Calu3 (cell line): Measurements from ENCODE around the gene TANGO6. TPM values are rescaled to one million over a fixed set of nuclear protein-coding genes. Genes with fewer than 3 reads are reported as not detected.

ENCODE experiments used
- BruUV-seq: library from RNA; stranded (reverse); fragments of 400-500 nt; replicated peaks from 2 replicates; lab custom pipeline; 2021; lab: Mats Ljungman, UMichigan
- CTCF ChIA-PET: fragments of 300-600 bp; sonication (Branson Sonifier 250); formaldehyde crosslinking; loops from one replicate; lab custom pipeline; 2022; ENCODE audit warnings: antibody characterized with exemption; lab: Charles Lee
- DNase-seq: peaks from one replicate; pipeline ENCODE4 v3.0.0; 2022
- H3K27ac Mint-ChIP-seq: one replicate; pipeline ENCODE4 v1.8.0; 2022; ENCODE audit warnings: mixed read lengths; ENCODE audit not compliant: unreplicated experiment
- H3K27me3 Mint-ChIP-seq: one replicate; pipeline ENCODE4 v1.8.0; 2022; ENCODE audit warnings: mixed read lengths; ENCODE audit not compliant: unreplicated experiment
- H3K36me3 Mint-ChIP-seq: one replicate; pipeline ENCODE4 v1.8.0; 2022; ENCODE audit warnings: mild to moderate bottlenecking, moderate library complexity, mixed read lengths; ENCODE audit not compliant: insufficient read depth, unreplicated experiment
- H3K4me1 Mint-ChIP-seq: one replicate; pipeline ENCODE4 v1.8.0; 2022; ENCODE audit warnings: mild to moderate bottlenecking, low read depth, mixed read lengths; ENCODE audit not compliant: unreplicated experiment
- H3K4me3 Mint-ChIP-seq: one replicate; pipeline ENCODE4 v1.8.0; 2022; ENCODE audit warnings: mild to moderate bottlenecking, low read depth, moderate library complexity, mixed read lengths; ENCODE audit not compliant: unreplicated experiment
- H3K9me3 Mint-ChIP-seq: one replicate; pipeline ENCODE4 v1.8.0; 2022; ENCODE audit warnings: low read depth, mixed read lengths; ENCODE audit not compliant: unreplicated experiment
- intact Hi-C: fragments of 100-400 bp; cut with micrococcal nuclease; formaldehyde crosslinking; loops from one replicate; pipeline ENCODE4 v1.10.0; 2022; ENCODE audit not compliant: unreplicated experiment
- total RNA-seq: library from RNA; stranded (reverse); gene quantifications from 2 replicates; pipeline ENCODE4 v1.2.3, GENCODE V29; 2022
- TF ChIP-seq, protein P1 (sequence below): fragments of 200-600 bp; IDR thresholded peaks from one replicate; pipeline ENCODE4 v1.8.0; 2022; ENCODE audit warnings: antibody characterized with exemption; ENCODE audit not compliant: unreplicated experiment

TANGO6 gene
- total RNA-seq, 1 experiment from 2014 or later = 18.0 TPM

DNA sequence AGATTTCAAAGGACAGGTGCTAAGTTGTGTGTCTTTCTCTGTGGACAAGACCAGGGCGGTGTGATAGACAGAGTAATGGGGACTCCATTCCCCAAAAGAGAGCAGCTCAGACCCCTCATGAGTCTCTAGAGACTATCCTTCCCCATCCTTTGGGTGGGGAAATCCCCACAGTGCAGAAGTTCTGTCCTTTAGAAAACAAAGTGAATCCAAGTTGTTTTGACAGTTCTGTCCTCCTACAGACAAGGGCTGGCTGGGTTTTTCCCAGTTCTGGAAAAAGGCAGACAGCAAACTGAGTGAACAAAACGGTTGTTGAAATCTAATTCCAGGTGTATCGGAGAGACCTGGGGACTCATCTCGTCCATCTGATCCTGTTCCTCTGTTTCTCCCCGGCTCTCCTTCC is 251.2 kb downstream of the TANGO6 start:
- Mint-ChIP-seq H3K27ac (no peak overlapping the region), H3K36me3 (no peaks in the 10 kb centered on the region), H3K9me3 (no peaks in the 10 kb centered on the region), H3K4me3 (no peak overlapping the region), H3K27me3 (no peaks in the 10 kb centered on the region), H3K4me1 (peaks cover 2% of the 10 kb centered on the region)
- CTCF ChIA-PET = no interaction called here
- no TSS peak for BruUV-seq
- DNase-seq = no peak
- intact Hi-C loops = no loop called here
- TF ChIP-seq, protein P1, sequence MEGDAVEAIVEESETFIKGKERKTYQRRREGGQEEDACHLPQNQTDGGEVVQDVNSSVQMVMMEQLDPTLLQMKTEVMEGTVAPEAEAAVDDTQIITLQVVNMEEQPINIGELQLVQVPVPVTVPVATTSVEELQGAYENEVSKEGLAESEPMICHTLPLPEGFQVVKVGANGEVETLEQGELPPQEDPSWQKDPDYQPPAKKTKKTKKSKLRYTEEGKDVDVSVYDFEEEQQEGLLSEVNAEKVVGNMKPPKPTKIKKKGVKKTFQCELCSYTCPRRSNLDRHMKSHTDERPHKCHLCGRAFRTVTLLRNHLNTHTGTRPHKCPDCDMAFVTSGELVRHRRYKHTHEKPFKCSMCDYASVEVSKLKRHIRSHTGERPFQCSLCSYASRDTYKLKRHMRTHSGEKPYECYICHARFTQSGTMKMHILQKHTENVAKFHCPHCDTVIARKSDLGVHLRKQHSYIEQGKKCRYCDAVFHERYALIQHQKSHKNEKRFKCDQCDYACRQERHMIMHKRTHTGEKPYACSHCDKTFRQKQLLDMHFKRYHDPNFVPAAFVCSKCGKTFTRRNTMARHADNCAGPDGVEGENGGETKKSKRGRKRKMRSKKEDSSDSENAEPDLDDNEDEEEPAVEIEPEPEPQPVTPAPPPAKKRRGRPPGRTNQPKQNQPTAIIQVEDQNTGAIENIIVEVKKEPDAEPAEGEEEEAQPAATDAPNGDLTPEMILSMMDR = no peak

DNA sequence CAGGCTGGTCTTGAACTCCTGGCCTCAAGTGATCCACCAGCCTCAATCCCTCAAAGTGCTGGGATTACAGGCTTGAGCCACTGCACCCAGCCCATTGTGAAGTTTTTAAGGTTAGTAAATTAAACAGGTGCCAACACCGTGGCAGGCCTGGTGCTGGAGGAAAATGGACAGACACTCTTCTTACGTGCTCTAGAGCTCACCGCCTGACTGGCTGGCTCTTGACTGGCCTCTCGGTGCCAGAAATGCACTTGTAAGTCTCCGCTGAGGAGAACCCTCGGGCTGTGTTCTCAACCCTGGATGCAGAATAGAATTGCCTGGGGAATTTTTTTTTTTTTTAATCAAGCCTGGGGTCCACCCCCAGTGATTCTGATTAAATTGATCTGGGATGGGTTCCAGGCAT is 251.9 kb downstream of the TANGO6 start:
- no peaks in the 10 kb centered on the region for H3K36me3 Mint-ChIP-seq
- BruUV-seq = no TSS peak
- no peak overlapping the region for H3K27ac Mint-ChIP-seq
- intact Hi-C loops = no loop called here
- peaks cover under 1% of the 10 kb centered on the region for H3K27me3 Mint-ChIP-seq
- CTCF ChIA-PET = interaction anchor here (0.7 kb wide), 1 partner anchor 200 kb away, joined by 3 read pairs; no protein-coding TSS in a partner anchor
- TF ChIP-seq, protein P1 = no peak
- DNase-seq = no peak
- H3K4me3 Mint-ChIP-seq = no peak overlapping the region
- no peaks in the 10 kb centered on the region for H3K9me3 Mint-ChIP-seq
- no peaks in the 10 kb centered on the region for H3K4me1 Mint-ChIP-seq

DNA sequence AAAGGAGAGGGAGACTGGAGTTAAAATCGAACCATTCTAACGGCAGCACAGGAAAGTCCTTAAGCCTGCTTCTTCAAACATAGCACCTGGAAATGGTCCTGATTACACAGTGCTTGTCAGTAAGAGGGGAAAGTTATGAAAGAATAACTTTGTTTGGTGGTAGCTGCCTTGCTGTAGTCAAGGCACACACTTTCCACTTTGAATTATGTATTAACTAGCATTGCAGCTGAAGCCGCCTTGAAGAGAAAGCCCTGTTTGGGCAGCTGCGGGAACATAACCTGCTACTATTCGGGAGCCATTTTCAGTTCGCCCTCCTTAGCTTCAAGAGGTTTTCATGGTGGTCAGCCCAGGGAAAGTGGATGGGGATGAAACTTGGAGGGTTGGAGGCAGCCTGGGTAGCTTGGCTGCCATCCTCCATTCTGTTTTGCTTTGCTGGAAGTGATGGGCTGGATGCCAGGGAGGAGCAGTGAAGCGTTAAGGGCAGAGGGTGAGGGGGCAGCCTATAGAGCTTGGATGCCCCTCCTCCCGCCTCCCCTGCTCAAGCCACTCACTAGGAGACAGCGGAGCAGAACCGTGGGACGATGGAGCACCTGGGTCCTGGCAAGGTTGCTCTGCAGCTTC is 256.9 kb downstream of the TANGO6 start:
- BruUV-seq = no TSS peak
- peaks cover 8% of the 10 kb centered on the region for H3K27me3 Mint-ChIP-seq
- DNase-seq = no peak
- no peak overlapping the region for H3K27ac Mint-ChIP-seq
- H3K4me3 Mint-ChIP-seq = no peak overlapping the region
- no peaks in the 10 kb centered on the region for H3K9me3 Mint-ChIP-seq
- no peaks in the 10 kb centered on the region for H3K36me3 Mint-ChIP-seq
- H3K4me1 Mint-ChIP-seq = peaks cover 15% of the 10 kb centered on the region
- CTCF ChIA-PET = no interaction called here
- intact Hi-C loops = loop anchor here (2.0 kb wide), 1 partner anchor 191 kb away; no protein-coding TSS in a partner anchor
- TF ChIP-seq, protein P1 = no peak

DNA sequence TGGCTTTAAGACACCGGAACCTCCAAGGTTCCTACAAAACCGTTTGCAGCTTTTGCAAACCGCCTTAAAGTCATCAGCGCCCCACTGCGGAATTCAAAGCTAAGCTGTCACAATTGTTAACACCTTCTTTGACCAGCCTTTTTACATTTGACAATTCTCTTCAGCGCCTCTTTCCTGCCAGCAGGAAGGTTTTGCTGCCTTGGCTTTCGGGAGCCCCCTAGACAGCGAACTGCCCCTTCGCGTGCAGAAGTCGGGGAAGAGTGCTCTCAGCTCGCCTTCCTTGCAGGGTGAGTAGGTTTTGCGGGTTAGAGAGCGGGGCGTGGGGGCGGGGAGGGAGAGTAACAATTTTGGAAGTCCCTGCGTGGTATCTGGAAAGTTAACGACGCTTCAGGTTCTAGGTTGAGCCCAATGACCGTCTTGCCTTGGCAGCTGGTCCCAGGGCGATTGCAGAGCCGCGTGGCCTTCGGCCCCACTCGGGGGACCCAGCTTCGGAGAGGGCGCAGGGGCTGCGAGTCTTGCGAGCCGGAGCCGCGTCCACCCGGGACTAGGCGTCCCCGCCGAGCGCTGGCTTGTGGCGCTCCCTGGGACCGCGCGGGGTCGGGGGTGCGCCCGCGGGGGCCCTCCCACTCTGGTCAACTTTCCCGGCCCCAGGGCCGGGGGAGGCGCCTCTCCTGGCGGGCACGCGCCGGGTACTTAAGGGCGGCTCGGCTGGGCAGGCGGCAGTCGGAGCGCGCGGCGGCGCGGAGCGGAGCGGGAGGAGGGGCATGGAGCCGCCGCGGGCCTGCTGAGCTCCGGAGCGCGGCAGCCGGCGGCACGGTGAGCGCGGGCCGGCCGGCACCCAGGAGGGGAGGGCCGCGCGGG is 262.4 kb downstream of the TANGO6 start, which contains the start of gene HAS3:
TSS of gene HAS3 (plus strand) at position 153 of the 861 bp plus-strand sequence. CDS start 3,743 bp downstream, outside the sequence.
- H3K27ac Mint-ChIP-seq = peak within 1 kb of the TSS; percentile 87
- intact Hi-C loops = loop anchor here (1.0 to 2.0 kb wide), 2 partner anchors 110 to 203 kb away; no protein-coding TSS in a partner anchor
- CTCF ChIA-PET = interaction anchor here (0.6 to 2.2 kb wide), 7 partner anchors 18 to 448 kb away, joined by 3 to 14 read pairs (median 5); no protein-coding TSS in a partner anchor
- BruUV-seq = no TSS peak
- DNase-seq = peak; percentile 88
- peaks cover 35% of the 10 kb centered on the region for H3K4me1 Mint-ChIP-seq
- peaks cover 46% of the 10 kb centered on the region for H3K36me3 Mint-ChIP-seq
- TF ChIP-seq, protein P1 = peak; percentile 34
- peaks cover 3% of the 10 kb centered on the region for H3K27me3 Mint-ChIP-seq
- H3K4me3 Mint-ChIP-seq = peak within 1 kb of the TSS; percentile 85
- no peaks in the 10 kb centered on the region for H3K9me3 Mint-ChIP-seq
